A549 treated with CpdA at 1 μM for 4 hours (cell line): ENCODE results near the gene COL24A1. TPM values are rescaled to one million over a fixed set of nuclear protein-coding genes. Genes with fewer than 3 reads are reported as not detected.

Experiments
- total RNA-seq: library from RNA; stranded (reverse); fragments of 200-300 nt; extraction: Qiagen RNA extraction; gene quantifications from 5 replicates; pipeline ENCODE4 v1.2.3, GENCODE V29; 2022; ENCODE audit warnings: low read depth

The COL24A1 gene
- total RNA-seq = 0.02 to 0.03 TPM in 2 of 5 replicates, not detected in the others

GRCh38 chr1:86156566-86157455 is at the start of gene COL24A1:
Gene COL24A1 (minus strand): TSS chr1:86156772. CDS start chr1:86156396, 376 bp downstream.

GRCh38 chr1:85707990-85708828 is 448.4 kb downstream of the COL24A1 start, which contains the start of gene ZNHIT6:
Gene ZNHIT6 (minus strand): TSS chr1:85708433. CDS start chr1:85708284, 149 bp downstream.

Other genes with a start within 250 kb of the COL24A1 start
- 9.0 to 12.8 TPM (median 9.6 TPM) in 5 replicates for gene ODF2L, start 239.6 kb upstream of the COL24A1 start, total RNA-seq